Stimulated activated CD4-positive, alpha-beta T cell treated with anti-CD3 and anti-CD28 coated beads, TNF-alpha, amount 100 ng/mL, for 4 hours (primary cell): ENCODE measurements around the gene ZIC1.

Experiments used
- DNase-seq, 3 experiments: peaks; one replicate each; pipeline ENCODE4 v3.0.0-alpha.2; 2020; ENCODE audit warnings: low read depth in 3 of 3

Gene ZIC1

DNA sequence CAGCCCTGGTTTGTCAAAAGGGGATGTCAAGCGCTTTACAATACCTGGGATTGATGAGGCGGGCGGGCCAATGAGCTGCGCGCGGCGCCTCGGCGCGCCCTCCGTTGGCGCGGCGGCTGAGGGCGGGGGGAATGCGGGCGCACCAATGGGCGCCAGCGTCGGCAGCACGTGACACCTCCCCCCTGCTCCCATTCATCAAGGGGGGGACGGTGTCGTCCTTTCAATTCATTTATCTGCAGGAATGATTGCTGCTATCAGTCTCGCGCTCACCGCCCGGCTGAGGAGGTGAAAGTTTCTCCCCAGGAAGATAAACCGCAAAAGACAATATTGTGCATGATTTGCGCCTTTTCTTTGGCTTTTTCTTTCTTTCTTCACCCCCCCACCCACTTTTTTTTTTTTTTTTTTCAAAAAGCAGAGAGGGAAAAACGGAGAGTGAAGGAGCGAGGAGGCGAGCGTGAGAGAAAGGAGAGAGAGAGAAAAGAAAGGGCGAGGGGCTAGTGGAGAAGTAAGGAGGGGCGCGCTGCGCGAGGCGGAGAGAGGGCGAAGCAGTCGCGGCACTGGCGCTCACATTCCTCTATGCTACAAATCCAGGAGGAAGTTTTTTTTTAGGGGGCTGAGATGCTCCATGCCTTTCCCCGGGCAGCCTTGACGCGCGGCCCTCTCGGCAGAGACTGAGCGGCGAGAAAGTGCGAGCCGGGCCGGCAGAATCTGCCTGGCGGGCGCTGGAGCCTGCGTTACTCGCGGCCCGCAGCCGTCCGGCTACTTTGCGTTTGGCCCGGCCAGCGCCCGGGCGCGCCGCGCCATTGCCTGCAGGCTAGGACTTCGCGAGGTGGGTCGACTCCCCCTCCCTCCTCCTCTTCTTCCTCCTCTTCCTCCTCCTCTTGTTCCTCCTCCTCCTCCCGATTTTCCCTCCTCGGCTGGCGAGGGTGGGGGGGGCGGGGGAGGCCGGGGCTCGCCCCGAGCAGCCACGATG is at the start of gene ZIC1:
ZIC1 (plus strand) TSS at position 223 of the 973 bp plus-strand sequence; CDS start at position 971, 748 bp downstream.
- DNase-seq: no peak

DNA sequence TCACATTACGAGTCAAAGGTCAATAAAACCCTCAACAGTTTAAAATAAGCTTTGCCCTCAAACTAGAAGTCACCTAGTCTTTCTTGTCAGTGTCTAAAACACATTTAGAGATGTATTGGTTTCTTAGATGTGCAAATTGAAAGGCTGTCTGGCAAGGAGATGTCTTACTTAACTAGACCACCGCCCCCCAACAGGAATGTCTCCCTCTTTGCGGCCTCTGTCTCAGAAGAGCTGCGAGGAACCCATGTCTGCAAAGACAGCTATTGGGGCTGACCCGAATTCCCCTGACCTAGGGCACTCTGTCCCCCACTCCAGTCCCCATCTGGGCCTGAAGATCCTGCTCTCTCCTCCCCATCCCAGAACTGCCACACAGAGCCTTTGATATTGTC is 49.1 kb upstream of the ZIC1 start:
- DNase-seq: no peak

DNA sequence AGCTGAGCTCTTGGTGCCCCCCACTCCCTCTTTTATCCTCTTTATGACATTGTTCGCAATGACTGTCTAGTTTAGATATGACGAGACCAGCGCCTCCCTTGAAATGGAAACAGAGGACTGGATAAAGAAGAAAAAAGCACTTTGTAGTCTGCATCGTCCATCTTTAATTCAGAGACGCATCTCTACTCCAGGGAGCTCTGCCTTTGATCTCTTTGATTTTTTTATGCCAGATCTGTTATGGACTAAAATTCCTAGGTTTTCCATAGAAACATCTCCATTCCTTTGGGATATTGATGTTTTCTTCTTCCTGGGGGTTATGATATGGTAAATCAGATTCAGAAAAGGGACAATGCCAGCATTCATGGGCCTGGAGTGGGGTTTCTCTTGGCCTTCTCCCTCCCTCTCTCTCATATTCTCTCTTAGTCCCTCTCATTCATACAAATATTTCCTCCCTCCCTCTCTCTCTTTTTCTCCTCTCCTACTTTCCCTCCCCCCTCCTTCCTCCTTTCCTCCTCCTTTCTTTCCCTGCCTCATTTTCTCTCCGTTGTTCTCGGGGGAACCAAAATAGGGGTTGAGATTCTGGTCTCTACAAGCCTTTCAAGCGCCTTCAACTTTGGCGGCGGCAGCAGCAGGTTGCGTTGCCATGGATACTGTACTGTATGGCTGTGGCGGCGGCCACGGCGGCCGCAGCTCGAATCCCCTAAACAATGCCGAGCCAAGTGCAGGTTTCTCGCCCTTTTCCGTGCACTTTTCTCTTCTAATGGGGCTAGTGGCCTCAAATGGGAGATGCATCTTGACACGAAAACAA is 48.3 kb upstream of the ZIC1 start:
- no peak for DNase-seq

DNA sequence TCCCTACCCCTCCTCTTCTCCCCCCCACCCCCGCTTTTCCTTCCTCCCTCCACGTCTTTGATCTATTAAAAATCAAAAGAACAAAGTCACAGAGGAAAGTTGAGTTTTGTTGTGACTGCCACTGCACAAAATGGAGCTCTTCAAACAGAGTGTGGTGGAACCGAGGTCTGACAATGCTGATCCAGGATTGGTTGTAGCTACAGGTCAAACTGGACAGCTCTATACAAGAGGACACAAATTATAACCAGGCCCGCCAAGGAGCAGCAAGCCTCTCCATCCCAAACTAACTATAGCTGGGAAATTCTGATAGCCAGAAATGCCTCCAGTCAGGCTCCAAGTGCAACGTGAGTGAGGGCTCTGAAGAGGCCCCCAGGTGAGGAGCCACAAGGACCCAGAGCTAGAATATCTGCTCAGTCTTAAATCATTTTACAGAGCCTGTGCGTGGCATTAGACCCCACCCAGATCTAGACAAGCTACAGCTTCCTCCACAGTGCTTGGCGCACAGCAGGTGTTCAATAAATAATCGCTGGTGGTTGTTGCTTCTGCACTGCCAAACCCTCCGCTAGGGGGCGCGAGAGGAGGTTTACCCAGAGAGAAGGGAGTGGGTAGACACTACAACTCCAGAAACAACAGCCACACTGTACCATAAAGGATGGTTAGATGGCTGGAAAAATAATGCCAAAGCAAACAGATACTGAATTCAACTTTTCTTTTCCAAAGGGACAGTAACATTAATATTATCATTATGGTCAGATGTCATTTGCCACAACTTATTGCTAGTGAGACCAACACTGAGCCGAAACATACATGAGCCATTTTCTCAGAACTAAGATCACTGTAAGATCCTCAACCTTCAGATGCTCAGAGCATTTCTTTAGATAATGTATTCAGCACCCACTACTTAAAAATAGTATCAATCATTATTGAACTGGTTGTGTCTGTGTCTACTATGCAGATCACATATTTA is 47.4 kb upstream of the ZIC1 start:
- peak in 1 of 3 experiments; percentile 4 for DNase-seq

- no peak for DNase-seq
Measured at GRCh38 chr3:147364771-147365170, 44.4 kb upstream of the ZIC1 start.

- DNase-seq: no peak
Measured at GRCh38 chr3:147365196-147366115, 43.7 kb upstream of the ZIC1 start.

DNA sequence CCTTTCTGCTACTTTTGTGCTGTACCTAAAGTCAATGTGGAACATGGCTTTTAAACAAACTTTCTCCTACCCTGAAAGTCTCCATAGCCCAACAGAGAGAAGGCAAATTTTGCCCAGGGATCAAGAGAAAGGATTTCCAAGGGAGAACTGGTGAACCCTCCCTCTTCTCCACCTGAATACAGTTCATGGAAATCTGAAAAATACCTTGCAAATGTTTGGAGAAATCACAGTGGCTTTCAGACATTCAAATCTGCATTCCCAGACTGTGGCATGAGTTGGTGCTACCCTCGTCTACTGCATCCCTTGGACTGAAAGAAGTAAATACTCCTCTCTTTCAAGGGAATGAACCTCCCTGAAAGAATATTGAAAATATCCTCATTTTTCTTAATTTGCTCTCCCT is 41.5 kb upstream of the ZIC1 start:
- no peak for DNase-seq

- DNase-seq: no peak
Measured at GRCh38 chr3:147368151-147368550, 41.0 kb upstream of the ZIC1 start.

DNA sequence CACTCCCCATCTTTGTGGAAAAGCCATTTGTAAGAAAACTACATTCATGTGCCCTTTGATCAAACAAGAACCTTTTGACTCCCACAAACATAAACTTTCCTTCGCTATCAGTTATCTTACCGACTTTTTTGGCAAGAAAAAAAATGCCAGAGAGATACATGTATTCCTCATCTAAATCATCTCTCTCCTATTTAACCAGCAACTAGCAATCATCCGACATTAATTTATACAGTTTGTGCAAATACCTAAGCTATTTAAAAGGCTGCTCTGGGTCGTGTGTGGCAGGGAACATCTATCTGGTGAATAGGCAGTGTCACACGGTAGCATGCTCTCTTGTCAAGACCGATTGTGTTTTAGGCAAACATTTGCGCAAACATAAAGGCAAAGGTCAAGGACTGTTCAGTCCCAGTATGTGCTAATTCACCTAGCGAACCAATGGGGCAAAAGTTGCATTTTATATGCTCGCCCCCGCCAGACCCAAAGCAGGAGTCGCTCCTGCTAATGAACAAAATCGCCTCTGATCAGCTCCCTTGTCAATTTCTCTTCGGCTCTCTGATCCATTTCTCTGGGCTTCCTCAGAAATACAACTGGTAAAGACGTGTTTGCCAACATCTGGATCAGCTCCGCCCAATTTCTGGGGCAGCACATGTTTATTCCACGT is 40.5 kb upstream of the ZIC1 start:
- no peak for DNase-seq

DNA sequence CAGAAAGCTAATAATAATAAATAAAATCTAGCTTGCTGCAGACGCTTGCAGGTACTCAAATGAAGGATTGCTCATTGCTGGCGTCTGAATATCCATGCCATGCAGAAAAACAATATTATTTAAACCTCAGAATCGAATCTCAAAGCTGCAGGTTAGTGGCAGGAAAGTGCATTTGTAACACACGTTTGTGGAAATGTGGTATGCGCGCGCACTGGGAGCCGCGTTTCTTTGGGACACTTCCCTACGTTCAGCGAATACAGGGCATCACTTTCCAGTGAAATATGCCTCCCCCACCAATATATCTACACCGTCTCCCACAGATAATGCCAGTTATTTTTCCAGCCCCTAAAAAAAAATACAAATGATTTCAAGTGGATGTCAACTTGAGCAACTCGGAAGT is 39.9 kb upstream of the ZIC1 start:
- DNase-seq: no peak

GRCh38 chr3:147369661-147370123 is 39.5 kb upstream of the ZIC1 start:
- DNase-seq: no peak

DNA sequence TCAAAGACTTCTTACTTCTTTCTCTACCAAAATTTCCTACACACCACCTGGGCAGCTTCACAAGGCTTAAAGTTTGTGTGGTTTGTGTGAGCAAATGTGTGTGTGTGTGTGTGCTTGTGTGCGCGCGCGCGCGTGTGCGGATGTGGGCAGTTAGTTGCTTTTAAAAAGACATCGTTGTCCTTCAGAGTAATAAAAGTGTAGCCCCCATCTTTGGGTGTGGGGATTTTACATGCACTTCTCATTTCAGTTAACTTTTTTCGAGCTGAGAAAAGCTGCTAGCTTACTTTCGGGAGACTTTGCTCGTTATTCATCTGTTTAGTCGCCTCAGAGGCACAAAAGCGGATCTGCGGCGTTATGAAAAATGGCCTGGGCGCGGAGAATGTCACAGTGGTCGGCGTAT is 38.8 kb upstream of the ZIC1 start:
- DNase-seq: no peak

DNA sequence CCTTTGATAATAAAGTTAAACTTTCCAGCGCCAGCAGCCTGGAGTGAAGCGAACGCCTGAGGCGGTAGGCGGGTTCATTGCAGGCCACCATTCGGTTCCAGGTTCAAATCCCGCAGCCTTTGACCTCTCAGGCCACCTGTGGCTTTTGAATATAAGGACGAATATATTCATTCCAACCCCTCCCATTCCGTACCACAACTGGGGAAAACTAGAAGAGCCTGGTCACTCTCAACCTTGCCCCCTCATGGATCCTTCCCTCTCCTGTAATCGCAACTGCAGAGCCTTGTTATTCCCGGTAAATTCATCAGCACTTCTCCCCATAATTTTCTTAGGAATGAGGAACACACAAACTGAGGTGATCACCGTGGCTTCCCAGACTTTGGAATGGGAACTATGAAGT is 38.0 kb upstream of the ZIC1 start:
- DNase-seq: no peak

- no peak for DNase-seq
Measured at GRCh38 chr3:147371771-147372340, 37.3 kb upstream of the ZIC1 start.

DNA sequence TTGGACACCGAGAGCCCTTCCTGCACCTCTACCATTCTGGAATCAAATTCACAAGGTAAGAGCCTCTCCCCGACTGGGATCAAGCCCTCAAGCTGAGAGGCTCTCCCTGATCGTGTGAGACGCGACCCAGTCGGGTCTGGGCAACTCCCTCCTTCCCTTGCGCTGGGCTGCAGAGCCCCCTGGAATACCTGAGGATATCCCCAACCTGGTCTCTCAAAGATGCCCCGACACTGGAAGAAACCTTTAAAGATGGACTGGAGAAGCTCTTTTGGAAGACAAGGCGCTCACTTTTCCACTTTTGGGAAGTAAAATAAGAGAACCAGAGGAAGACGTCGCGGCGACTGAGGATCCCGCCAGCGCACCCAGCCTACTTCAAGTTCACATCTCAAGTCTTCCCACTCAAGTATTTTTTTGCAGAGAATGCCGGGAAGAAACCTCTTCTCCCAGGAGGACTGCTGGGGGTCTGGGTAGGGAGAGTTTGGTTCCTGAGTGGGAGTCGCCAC is 36.6 kb upstream of the ZIC1 start:
- DNase-seq: no peak

DNA sequence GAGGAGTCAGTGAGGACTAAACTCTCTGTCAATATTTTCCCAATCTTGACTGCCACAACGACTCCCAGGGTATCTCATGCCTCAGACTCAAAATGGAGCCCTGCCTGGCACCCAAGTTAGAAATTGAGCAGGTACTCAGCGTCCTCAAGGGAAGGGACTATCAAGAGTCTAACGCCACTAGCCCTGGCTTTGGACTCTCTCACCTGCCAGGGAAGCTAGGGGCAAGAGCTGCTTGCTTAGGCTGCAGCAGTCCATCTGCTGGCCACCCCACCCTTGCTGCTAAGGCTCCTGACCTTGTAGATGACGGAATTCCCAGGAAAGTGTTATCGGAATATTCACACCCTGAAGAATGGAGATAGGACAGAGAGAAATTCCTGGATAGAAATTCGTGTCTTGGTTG is 35.9 kb upstream of the ZIC1 start:
- no peak for DNase-seq

DNA sequence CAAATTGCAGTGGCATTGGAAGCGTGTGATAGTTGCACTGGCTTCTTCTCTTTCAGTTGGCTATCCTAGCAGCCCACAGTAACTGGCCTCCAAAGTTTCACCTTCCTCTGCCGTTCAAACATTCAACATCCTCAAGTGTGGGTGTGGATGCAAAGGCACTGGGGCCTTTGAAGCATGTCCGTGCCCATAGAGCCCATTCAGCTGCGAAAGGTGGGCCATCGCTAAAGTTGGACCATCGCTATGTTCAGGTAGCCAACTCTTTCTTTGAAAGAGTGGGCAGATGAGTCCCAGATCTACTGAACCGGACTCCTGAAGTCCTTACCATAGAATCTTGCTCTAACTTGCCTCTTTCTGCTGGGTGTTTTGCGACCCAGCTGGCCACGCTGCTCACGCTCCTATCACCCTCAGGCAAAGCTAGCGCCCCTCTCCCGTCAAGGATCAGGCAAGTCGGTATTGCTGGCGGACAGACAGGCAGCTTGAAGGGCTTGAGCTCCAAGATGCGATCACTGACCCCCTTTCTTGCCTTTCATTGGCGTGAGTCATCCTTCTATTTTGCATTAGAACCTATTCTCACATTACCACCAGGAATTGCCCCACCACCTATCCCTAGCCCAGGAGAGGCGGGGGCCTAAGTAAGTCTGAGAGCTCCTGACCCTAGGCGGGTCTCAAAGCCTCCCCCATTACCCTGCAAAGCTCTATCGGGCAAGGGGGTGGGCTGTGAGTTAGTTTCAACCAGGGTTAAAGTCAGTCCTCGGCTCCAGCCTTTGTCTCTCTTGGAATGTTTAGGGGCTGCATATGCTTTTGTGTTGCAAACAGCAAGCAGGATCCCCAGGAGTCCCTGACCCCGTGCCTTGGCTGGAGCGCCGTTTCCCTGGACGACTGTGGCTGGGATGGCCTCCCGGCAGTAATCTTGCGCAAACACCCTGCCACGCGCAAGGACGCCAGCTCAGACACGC is 31.5 kb upstream of the ZIC1 start:
- no peak for DNase-seq

DNA sequence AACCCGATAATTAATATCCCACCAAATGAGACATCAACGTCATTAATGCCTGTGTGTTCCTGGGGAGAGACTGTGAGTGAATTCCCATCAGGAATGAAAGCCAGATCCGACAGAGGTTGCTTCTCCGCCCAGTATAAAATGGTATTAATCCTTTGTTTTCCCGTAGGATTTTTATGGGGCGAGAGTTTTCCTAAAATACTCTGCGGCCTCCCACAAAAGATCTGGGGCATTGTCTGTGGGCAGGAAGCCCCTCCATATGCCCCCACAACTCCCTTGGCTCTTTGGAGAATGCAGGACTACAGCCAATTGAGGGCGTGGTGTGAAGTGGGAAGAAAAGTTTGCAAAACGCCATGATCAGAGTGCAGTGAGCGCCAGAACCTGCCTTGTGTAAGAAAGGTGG is 29.5 kb upstream of the ZIC1 start:
- DNase-seq: no peak
